Trophoblast cell (in vitro differentiated cells and primary cell): ENCODE data around the gene BANF2.

ENCODE experiments used
- DNase-seq, 2 donors: peaks; one replicate each; pipeline ENCODE4 v3.0.0-alpha.2; 2016
- H2AFZ ChIP-seq: 2 replicates; pipeline ENCODE4 v1.6.1; 2013; ENCODE audit warnings: low read length, moderate library complexity, mild to moderate bottlenecking; ENCODE audit not compliant: insufficient read depth, poor library complexity
- H2AK5ac ChIP-seq: 2 replicates; pipeline ENCODE4 v1.6.1; 2013; ENCODE audit warnings: mild to moderate bottlenecking, low read length
- H2BK120ac ChIP-seq: 2 replicates; pipeline ENCODE4 v1.6.1; 2013; ENCODE audit warnings: low read length, mild to moderate bottlenecking, moderate library complexity; ENCODE audit not compliant: insufficient read depth, poor library complexity
- H2BK12ac ChIP-seq: 2 replicates; pipeline ENCODE4 v1.6.1; 2013; ENCODE audit warnings: mild to moderate bottlenecking, low read length, moderate library complexity
- H2BK5ac ChIP-seq: 2 replicates; pipeline ENCODE4 v1.6.1; 2013; ENCODE audit warnings: low read length, low read depth, moderate library complexity, mild to moderate bottlenecking; ENCODE audit not compliant: poor library complexity
- H3K14ac ChIP-seq: 2 replicates; pipeline ENCODE4 v1.6.1; 2013; ENCODE audit warnings: mild to moderate bottlenecking, low read length
- H3K18ac ChIP-seq: 2 replicates; pipeline ENCODE4 v1.6.1; 2013; ENCODE audit warnings: mild to moderate bottlenecking, low read length
- H3K23ac ChIP-seq: 2 replicates; pipeline ENCODE4 v1.6.1; 2013; ENCODE audit warnings: low read length
- H3K27ac ChIP-seq: 2 replicates; pipeline ENCODE4 v1.5.1; 2013; ENCODE audit warnings: low read depth, mild to moderate bottlenecking, inconsistent platforms, low read length, moderate library complexity
- H3K27me3 ChIP-seq: 2 replicates; pipeline ENCODE4 v1.6.1; 2013; ENCODE audit warnings: inconsistent platforms, mild to moderate bottlenecking, low read length, moderate library complexity; ENCODE audit not compliant: insufficient read depth
- H3K36me3 ChIP-seq, 2 experiments: 1 replicate in 1 of 2; 2 replicates in 1 of 2; pipeline ENCODE4 v1.6.1; 2013; ENCODE audit warnings: low read length in 2 of 2, mild to moderate bottlenecking in 2 of 2, moderate library complexity in 1 of 2; ENCODE audit not compliant: insufficient read depth in 2 of 2, control insufficient read depth in 1 of 2
- H3K4ac ChIP-seq: 2 replicates; pipeline ENCODE4 v1.6.1; 2013; ENCODE audit warnings: low read depth, mild to moderate bottlenecking, low read length, moderate library complexity
- H3K4me1 ChIP-seq, 2 experiments: 1 replicate in 1 of 2; 2 replicates in 1 of 2; pipeline ENCODE4 v1.6.1; 2013; ENCODE audit warnings: low read length in 2 of 2, mild to moderate bottlenecking in 2 of 2, moderate library complexity in 1 of 2; ENCODE audit not compliant: insufficient read depth in 2 of 2, control insufficient read depth in 1 of 2
- H3K4me2 ChIP-seq: 2 replicates; pipeline ENCODE4 v1.6.1; 2013; ENCODE audit warnings: inconsistent platforms, mild to moderate bottlenecking, low read length, moderate library complexity
- H3K4me3 ChIP-seq: 2 replicates; pipeline ENCODE4 v1.5.1; 2013; ENCODE audit warnings: mild to moderate bottlenecking, low read depth, low read length, inconsistent platforms
- H3K79me1 ChIP-seq: one replicate; pipeline ENCODE4 v1.6.1; 2013; ENCODE audit warnings: low read length
- H3K79me2 ChIP-seq: 2 replicates; pipeline ENCODE4 v1.6.1; 2013; ENCODE audit warnings: low read length, mild to moderate bottlenecking; ENCODE audit not compliant: control insufficient read depth, insufficient read depth, poor library complexity
- H3K9ac ChIP-seq: 2 replicates; pipeline ENCODE4 v1.6.1; 2013; ENCODE audit warnings: mild to moderate bottlenecking, low read length
- H3K9me3 ChIP-seq: 2 replicates; pipeline ENCODE4 v1.6.1; 2013; ENCODE audit warnings: low read depth, mild to moderate bottlenecking, control low read depth, inconsistent platforms, low read length; ENCODE audit not compliant: insufficient read depth
- H4K12ac ChIP-seq: 2 replicates; pipeline ENCODE4 v1.6.1; 2013; ENCODE audit warnings: low read depth, mild to moderate bottlenecking, low read length, moderate library complexity
- H4K8ac ChIP-seq: 2 replicates; pipeline ENCODE4 v1.6.1; 2013; ENCODE audit warnings: low read depth, mild to moderate bottlenecking, low read length, moderate library complexity
- H4K91ac ChIP-seq: one replicate; pipeline ENCODE4 v1.6.1; 2013; ENCODE audit warnings: low read depth, mild to moderate bottlenecking, low read length, moderate library complexity
- WGBS: extraction: QIAGEN DNeasy Blood & Tissue Kit; methylation state at CpG from one replicate; pipeline ENCODE4 v1.1.7; 2013; ENCODE audit warnings: missing lambda C conversion rate; ENCODE audit not compliant: insufficient read length, insufficient coverage; ENCODE audit errors: extremely low coverage; 5-methylcytosine and 5-hydroxymethylcytosine counted together

Gene BANF2

GRCh38 chr20:17732907-17733521, 33.2 kb downstream of the BANF2 start:
- H3K9me3 ChIP-seq = no peaks in the 10 kb centered on the region
- no peak overlapping the region for H3K4ac ChIP-seq
- H2BK12ac ChIP-seq = no peak overlapping the region
- H4K8ac ChIP-seq = no peak overlapping the region
- H3K23ac ChIP-seq = no peak overlapping the region
- H4K12ac ChIP-seq = no peak overlapping the region
- H3K4me3 ChIP-seq = no peak overlapping the region
- no peaks in the 10 kb centered on the region for H3K4me1 ChIP-seq
- no peaks in the 10 kb centered on the region for H3K36me3 ChIP-seq
- H3K14ac ChIP-seq = no peak overlapping the region
- no peak for DNase-seq
- H3K27me3 ChIP-seq = no peaks in the 10 kb centered on the region
- H2BK120ac ChIP-seq = no peak overlapping the region
- H2AK5ac ChIP-seq = no peak overlapping the region
- no peak overlapping the region for H2AFZ ChIP-seq
- WGBS = no CpG with 5 or more reads among the region's 6 CpGs
- H2BK5ac ChIP-seq = no peak overlapping the region
- no peak overlapping the region for H3K4me2 ChIP-seq
- no peaks in the 10 kb centered on the region for H3K79me1 ChIP-seq
- H3K27ac ChIP-seq = no peak overlapping the region
- no peak overlapping the region for H3K18ac ChIP-seq
- no peaks in the 10 kb centered on the region for H3K79me2 ChIP-seq
- no peak overlapping the region for H4K91ac ChIP-seq
- no peak overlapping the region for H3K9ac ChIP-seq

DNA sequence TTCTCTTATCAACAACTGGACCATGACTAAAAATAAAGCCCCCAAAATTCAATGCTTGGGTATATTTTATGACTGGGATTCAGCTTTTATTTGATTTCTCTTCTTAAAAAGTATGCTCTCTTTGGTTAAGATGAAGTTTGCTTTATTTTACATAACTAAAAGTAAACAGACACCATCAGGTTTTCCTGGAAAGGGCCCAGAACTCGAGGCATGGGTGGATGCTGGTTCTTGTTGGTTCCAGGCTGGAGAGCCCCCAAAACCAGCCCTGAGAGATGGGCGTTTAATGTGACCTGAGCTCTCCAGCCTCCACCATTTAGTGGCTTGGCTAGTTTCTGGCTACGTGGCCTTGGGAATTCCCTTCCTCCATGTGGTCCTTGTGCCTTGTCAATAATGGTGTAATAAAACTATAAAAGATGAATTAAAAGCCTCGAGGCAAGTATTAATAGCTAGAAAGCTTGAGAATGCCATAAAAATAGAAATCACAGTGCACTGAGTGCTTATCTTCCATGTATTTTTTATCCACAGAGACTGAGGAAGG, 34.1 kb downstream of the BANF2 start:
- Histone ChIP-seq H2BK5ac (no peak overlapping the region), H4K91ac (no peak overlapping the region), H3K4me1 (no peaks in the 10 kb centered on the region), H3K4ac (no peak overlapping the region), H3K14ac (no peak overlapping the region), H4K8ac (no peak overlapping the region), H3K27me3 (no peaks in the 10 kb centered on the region), H3K79me2 (no peaks in the 10 kb centered on the region), H4K12ac (no peak overlapping the region), H3K4me2 (no peak overlapping the region), H3K23ac (no peak overlapping the region), H3K9ac (no peak overlapping the region), H2BK12ac (no peak overlapping the region), H3K9me3 (no peaks in the 10 kb centered on the region), H3K79me1 (no peaks in the 10 kb centered on the region), H2AK5ac (no peak overlapping the region), H3K18ac (no peak overlapping the region), H2BK120ac (no peak overlapping the region), H3K27ac (no peak overlapping the region), H3K36me3 (no peaks in the 10 kb centered on the region), H3K4me3 (no peak overlapping the region), H2AFZ (no peak overlapping the region)
- WGBS = no CpG with 5 or more reads among the region's 4 CpGs
- DNase-seq = no peak

GRCh38 chr20:17734374-17734773, 34.6 kb downstream of the BANF2 start:
- Histone ChIP-seq H2BK120ac (no peak overlapping the region), H3K4me2 (no peak overlapping the region), H3K79me2 (no peaks in the 10 kb centered on the region), H4K8ac (no peak overlapping the region), H3K4ac (no peak overlapping the region), H4K91ac (no peak overlapping the region), H3K4me1 (no peaks in the 10 kb centered on the region), H3K9ac (no peak overlapping the region), H3K27ac (no peak overlapping the region), H4K12ac (no peak overlapping the region), H3K23ac (no peak overlapping the region), H2BK5ac (no peak overlapping the region), H2AFZ (no peak overlapping the region), H3K27me3 (no peaks in the 10 kb centered on the region), H2AK5ac (no peak overlapping the region), H3K79me1 (no peaks in the 10 kb centered on the region), H2BK12ac (no peak overlapping the region), H3K18ac (no peak overlapping the region), H3K4me3 (no peak overlapping the region), H3K9me3 (no peaks in the 10 kb centered on the region), H3K36me3 (no peaks in the 10 kb centered on the region), H3K14ac (no peak overlapping the region)
- no CpG with 5 or more reads among the region's 5 CpGs for WGBS
- no peak for DNase-seq

GRCh38 chr20:17735206-17735804, 35.5 kb downstream of the BANF2 start:
- Histone ChIP-seq H3K9ac (no peak overlapping the region), H3K9me3 (peaks cover 2% of the 10 kb centered on the region), H3K27me3 (no peaks in the 10 kb centered on the region), H4K8ac (no peak overlapping the region), H3K23ac (no peak overlapping the region), H3K18ac (no peak overlapping the region), H3K27ac (no peak overlapping the region), H2BK120ac (no peak overlapping the region), H2AFZ (no peak overlapping the region), H3K79me2 (no peaks in the 10 kb centered on the region), H3K4me2 (no peak overlapping the region), H3K36me3 (no peaks in the 10 kb centered on the region), H4K12ac (no peak overlapping the region), H3K4me1 (no peaks in the 10 kb centered on the region), H2AK5ac (no peak overlapping the region), H4K91ac (no peak overlapping the region), H3K79me1 (no peaks in the 10 kb centered on the region), H3K4ac (no peak overlapping the region), H3K14ac (no peak overlapping the region), H2BK12ac (no peak overlapping the region), H2BK5ac (no peak overlapping the region), H3K4me3 (no peak overlapping the region)
- DNase-seq = peak; percentile 8 to 19
- WGBS = no CpG with 5 or more reads among the region's 9 CpGs
